ENCODE data around the gene PAPPA2.

DNA sequence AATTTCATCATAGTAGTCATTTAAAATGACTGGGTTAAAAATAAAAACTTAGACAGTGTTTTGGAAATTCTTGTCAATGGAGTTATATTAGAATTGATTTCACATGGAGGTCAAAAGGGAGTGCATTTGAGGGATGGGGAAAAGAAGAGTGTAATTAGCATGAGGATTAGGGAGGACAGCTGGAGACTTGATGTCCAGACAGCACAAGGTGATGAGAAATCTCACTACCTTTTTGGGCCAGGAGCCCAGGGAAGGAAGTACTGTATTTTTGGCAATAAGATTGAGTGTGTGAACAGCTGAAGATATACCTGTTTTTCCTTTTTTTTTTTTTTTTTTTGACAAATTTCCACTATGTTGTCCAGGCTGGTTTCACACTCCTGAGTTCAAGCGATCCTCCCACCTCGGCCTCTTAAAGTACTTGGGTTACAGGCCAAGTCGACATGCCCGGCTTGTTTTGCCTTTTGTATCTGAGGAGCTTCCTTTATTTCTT is 163.6 kb downstream of the PAPPA2 start:
- no peak for TF ChIP-seq CTCF (IDR thresholded peaks at IDR 0.05; ENCODE audit: low read depth, low read length)
- no peak for TF ChIP-seq EZH2phosphoT487 (IDR thresholded peaks at IDR 0.05; ENCODE audit: low read depth)

Data from OCI-LY3 (cell line).